Anterior cingulate cortex (tissue), 58 donors: ENCODE results near the gene LIPC.

ENCODE experiments used
- DNase-seq, 58 donors: peaks; one replicate each; lab custom pipeline; 2025; lab: John Stamatoyannopoulos, UW

LIPC gene

GRCh38 chr15:58431221-58432149, at the start of gene LIPC:
Gene LIPC (plus strand): TSS chr15:58431991. CDS start chr15:58432033, 42 bp downstream.
- DNase-seq: no peak

GRCh38 chr15:58383876-58384275, 47.9 kb upstream of the LIPC start:
- no peak for DNase-seq

GRCh38 chr15:58384667-58385066, 47.1 kb upstream of the LIPC start:
- DNase-seq: no peak

GRCh38 chr15:58386081-58386480, 45.7 kb upstream of the LIPC start:
- DNase-seq: no peak

GRCh38 chr15:58386641-58387040, 45.1 kb upstream of the LIPC start:
- DNase-seq: no peak

GRCh38 chr15:58387130-58387529, 44.7 kb upstream of the LIPC start:
- DNase-seq: no peak

- no peak for DNase-seq
These were observed 43.6 kb upstream of the LIPC start for GRCh38 chr15:58388211-58388610.

- no peak for DNase-seq
These were observed 41.7 kb upstream of the LIPC start for GRCh38 chr15:58390118-58390517.

- no peak for DNase-seq
These were observed 41.1 kb upstream of the LIPC start for GRCh38 chr15:58390655-58391054.

- DNase-seq: no peak
These were observed 40.7 kb upstream of the LIPC start for GRCh38 chr15:58391088-58391487.

GRCh38 chr15:58392141-58392540, 39.6 kb upstream of the LIPC start:
- DNase-seq: no peak

GRCh38 chr15:58392611-58393161, 39.1 kb upstream of the LIPC start:
- DNase-seq: no peak

GRCh38 chr15:58393241-58393662, 38.5 kb upstream of the LIPC start:
- DNase-seq: peak in 6 of 58 donors; percentile 12 to 36 (median 20)

GRCh38 chr15:58396181-58396580, 35.6 kb upstream of the LIPC start:
- peak in 3 of 58 donors; percentile 10 to 39 (median 11) for DNase-seq

GRCh38 chr15:58398071-58398470, 33.7 kb upstream of the LIPC start:
- peak in 1 of 58 donors; percentile 13 for DNase-seq

- no peak for DNase-seq
These were observed 33.1 kb upstream of the LIPC start for GRCh38 chr15:58398643-58399042.

- no peak for DNase-seq
These were observed 32.1 kb upstream of the LIPC start for GRCh38 chr15:58399739-58400138.

- no peak for DNase-seq
These were observed 30.5 kb upstream of the LIPC start for GRCh38 chr15:58401276-58401675.

GRCh38 chr15:58401991-58402649, 29.7 kb upstream of the LIPC start:
- DNase-seq: no peak

GRCh38 chr15:58403581-58403980, 28.2 kb upstream of the LIPC start:
- no peak for DNase-seq

- no peak for DNase-seq
These were observed 27.8 kb upstream of the LIPC start for GRCh38 chr15:58404020-58404419.
